ENCODE measurements around the gene PPM1H. TPM values are rescaled to one million over a fixed set of nuclear protein-coding genes. Genes with fewer than 3 reads are reported as not detected.
"Not testable (repeated sequence)": the region's sequence is repeated elsewhere in the genome, so short reads cannot be mapped to it uniquely, and the experiment has no call there.

The PPM1H gene
- total RNA-seq, 5 donors from 2014 or later (not counting 1 experiment from before 2014, with no cell fraction given) = 0.18 to 0.82 (median 0.42) TPM

DNA sequence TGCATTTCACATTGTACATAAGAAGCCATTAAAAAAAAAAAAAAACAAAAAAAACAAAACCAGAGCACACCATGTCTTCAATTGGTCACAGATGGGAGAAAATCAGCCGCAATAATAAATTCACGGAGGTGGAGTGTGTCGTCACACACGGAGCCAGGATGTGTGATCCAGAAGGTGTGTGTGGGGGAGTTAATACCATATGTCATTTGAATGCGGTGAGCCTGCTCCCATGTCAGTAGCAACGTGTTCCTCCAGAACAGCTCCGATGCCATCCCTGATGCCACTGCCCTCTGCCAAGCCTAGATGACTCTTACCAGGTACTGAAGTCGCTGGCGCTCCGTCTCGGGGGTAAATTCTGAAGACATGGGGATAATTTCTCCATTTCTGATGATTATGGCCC lies 197.8 kb downstream of the PPM1H start:
- ATAC-seq (replicated peaks in 1 of 4) (no peak), DNase-seq (no peak)
- Mint-ChIP-seq H3K27ac (no peak overlapping the region), H3K4me1 (peaks cover 0 to 4% (median 0%) of the 10 kb centered on the region in 3 donors), H3K4me3 (no peak overlapping the region), H3K27me3 (no peaks in the 10 kb centered on the region), H3K9me3 (no peaks in the 10 kb centered on the region), H3K36me3 (no peaks in the 10 kb centered on the region)
- no peaks in the 10 kb centered on the region for H3K36me3 ChIP-seq (ENCODE audit: control insufficient read depth in 2 of 2, extremely low read depth in 1 of 2, insufficient read depth in 1 of 2, low read length in 1 of 2)
- ChIA-PET CTCF (no interaction called here), POLR2A (no interaction called here)
- WGBS (ENCODE audit: insufficient coverage) = 90% methylated on average over 5 of the region's 11 CpGs
- no peaks in the 10 kb centered on the region for H3K4me1 ChIP-seq (ENCODE audit: control insufficient read depth in 1 of 2, extremely low read depth in 1 of 2, insufficient read depth in 2 of 2, low read length in 2 of 2)
- H3K4me3 ChIP-seq (ENCODE audit: control insufficient read depth in 1 of 2, extremely low read depth in 1 of 2, low read length in 1 of 2) = no peak overlapping the region
- no peaks in the 10 kb centered on the region for H3K27me3 ChIP-seq (replicated peaks in 1 of 2; ENCODE audit: control insufficient read depth in 2 of 2, extremely low read depth in 1 of 2, insufficient read depth in 2 of 2, low read length in 1 of 2)
- H3K27ac ChIP-seq (ENCODE audit: low read length) = no peak overlapping the region
- no peaks in the 10 kb centered on the region for H3K9me3 ChIP-seq

DNA sequence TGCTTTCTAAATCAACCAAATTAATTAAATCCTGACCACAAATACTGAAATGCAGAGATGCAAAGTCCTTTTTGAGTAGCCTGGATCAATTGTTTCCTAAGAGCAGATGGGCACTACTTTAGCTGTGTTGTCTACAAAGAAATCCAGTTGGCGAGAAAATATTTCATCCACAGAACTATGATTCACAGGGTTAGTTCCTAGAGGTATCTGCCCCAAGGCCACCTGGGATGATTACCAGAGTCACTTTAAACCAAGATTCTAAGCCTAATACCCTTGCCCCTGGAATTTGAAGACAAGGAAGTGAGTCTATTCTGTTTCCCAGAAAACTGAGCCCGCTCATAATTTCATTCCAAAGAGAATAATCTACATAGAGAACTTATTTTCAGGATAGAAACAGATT lies 198.4 kb downstream of the PPM1H start:
- no peak overlapping the region for H3K4me3 Mint-ChIP-seq
- H3K9me3 Mint-ChIP-seq = no peaks in the 10 kb centered on the region
- Histone ChIP-seq H3K27ac (ENCODE audit: low read length) (no peak overlapping the region), H3K9me3 (no peaks in the 10 kb centered on the region), H3K4me1 (ENCODE audit: control insufficient read depth in 1 of 2, extremely low read depth in 1 of 2, insufficient read depth in 2 of 2, low read length in 2 of 2) (no peaks in the 10 kb centered on the region), H3K36me3 (ENCODE audit: control insufficient read depth in 2 of 2, extremely low read depth in 1 of 2, insufficient read depth in 1 of 2, low read length in 1 of 2) (no peaks in the 10 kb centered on the region), H3K27me3 (replicated peaks in 1 of 2; ENCODE audit: control insufficient read depth in 2 of 2, extremely low read depth in 1 of 2, insufficient read depth in 2 of 2, low read length in 1 of 2) (no peaks in the 10 kb centered on the region), H3K4me3 (ENCODE audit: control insufficient read depth in 1 of 2, extremely low read depth in 1 of 2, low read length in 1 of 2) (no peak overlapping the region)
- H3K27me3 Mint-ChIP-seq = no peaks in the 10 kb centered on the region
- POLR2A ChIA-PET = no interaction called here
- DNase-seq (no peak), ATAC-seq (replicated peaks in 1 of 4) (no peak)
- H3K27ac Mint-ChIP-seq = no peak overlapping the region
- no peaks in the 10 kb centered on the region for H3K36me3 Mint-ChIP-seq
- CTCF ChIA-PET = no interaction called here
- peaks cover 0 to 4% (median 0%) of the 10 kb centered on the region in 3 donors for H3K4me1 Mint-ChIP-seq
- WGBS (ENCODE audit: insufficient coverage) = no CpG with 5 or more reads among the region's 2 CpGs

DNA sequence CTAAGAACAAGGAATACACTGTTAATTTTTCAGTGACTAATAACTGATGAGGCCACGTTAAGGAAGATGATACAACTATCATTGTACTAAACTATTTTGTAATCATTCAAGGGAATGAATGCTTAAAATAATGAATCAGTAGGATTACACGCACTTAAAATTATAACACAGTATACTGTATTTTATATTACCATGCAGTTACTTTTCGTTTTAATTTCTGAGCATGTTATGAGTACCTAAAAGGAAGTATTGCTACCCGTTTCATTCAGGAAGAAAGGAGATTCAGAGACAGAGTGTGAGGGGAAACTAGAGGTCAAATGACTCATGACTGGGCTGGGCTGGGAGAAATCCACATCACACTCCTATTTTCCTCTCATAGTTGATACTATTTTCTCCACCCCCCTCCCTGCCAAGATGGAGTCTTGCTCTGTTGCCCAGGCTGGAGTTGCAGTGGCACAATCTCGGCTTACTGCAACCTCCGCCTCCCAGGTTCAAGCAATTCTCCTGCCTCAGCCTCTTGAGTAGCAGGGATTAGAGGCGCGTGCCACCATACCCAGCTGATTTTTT lies 202.0 kb downstream of the PPM1H start:
- peaks cover 0 to 6% of the 10 kb centered on the region in 2 donors for H3K27me3 Mint-ChIP-seq
- Histone ChIP-seq H3K27ac (ENCODE audit: low read length) (no peak overlapping the region), H3K27me3 (replicated peaks in 1 of 2; ENCODE audit: control insufficient read depth in 2 of 2, extremely low read depth in 1 of 2, insufficient read depth in 2 of 2, low read length in 1 of 2) (no peaks in the 10 kb centered on the region), H3K36me3 (ENCODE audit: control insufficient read depth in 2 of 2, extremely low read depth in 1 of 2, insufficient read depth in 1 of 2, low read length in 1 of 2) (no peaks in the 10 kb centered on the region), H3K4me1 (ENCODE audit: control insufficient read depth in 1 of 2, extremely low read depth in 1 of 2, insufficient read depth in 2 of 2, low read length in 2 of 2) (no peaks in the 10 kb centered on the region), H3K9me3 (no peaks in the 10 kb centered on the region), H3K4me3 (ENCODE audit: control insufficient read depth in 1 of 2, extremely low read depth in 1 of 2, low read length in 1 of 2) (no peak overlapping the region)
- ATAC-seq (replicated peaks in 1 of 4) (no peak), DNase-seq (no peak)
- ChIA-PET POLR2A (no interaction called here), CTCF (no interaction called here)
- 100% methylated on average over 1 of the region's 8 CpGs for WGBS (ENCODE audit: insufficient coverage)
- no peaks in the 10 kb centered on the region for H3K9me3 Mint-ChIP-seq
- no peak overlapping the region for H3K4me3 Mint-ChIP-seq
- no peaks in the 10 kb centered on the region for H3K4me1 Mint-ChIP-seq
- H3K27ac Mint-ChIP-seq = no peak overlapping the region
- H3K36me3 Mint-ChIP-seq = no peaks in the 10 kb centered on the region

DNA sequence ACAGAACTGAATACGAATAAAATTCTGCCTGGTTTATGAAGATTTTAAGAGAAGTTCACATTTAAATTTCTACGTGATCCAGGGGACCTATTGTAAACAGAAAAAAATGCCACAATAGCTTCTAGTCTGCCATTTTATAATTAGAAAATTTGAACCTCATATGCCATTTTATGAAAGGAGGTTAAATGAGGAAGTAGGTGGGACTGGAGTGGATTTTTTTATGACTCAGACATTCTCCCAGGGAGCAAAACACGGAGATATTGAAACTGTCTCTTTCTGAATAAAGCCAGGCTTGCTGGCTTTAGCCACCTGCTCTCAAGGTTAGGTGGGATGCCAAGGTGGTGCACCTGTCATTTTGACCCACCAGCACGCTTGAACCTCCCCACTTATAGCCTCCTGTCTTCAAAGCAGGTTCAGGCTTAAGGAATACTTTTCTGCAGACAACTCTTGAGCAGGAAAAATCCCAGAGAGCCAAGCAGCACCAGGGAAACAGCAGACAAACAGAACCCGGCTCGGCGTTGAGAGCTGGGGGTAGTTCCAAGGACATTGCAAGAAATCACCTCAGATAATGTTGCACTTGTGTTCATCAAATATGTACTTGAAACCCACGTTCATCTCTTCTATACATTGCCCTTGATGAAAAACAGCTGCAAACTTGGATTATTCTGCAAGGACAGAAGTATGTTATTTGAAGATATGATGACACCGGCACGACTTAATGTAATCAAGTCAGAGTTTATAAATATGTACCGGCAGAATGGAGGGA lies 203.7 kb downstream of the PPM1H start:
- DNase-seq (no peak), ATAC-seq (replicated peaks in 1 of 4) (no peak)
- WGBS (ENCODE audit: insufficient coverage) = 66% methylated on average over 5 of the region's 11 CpGs
- H3K4me1 Mint-ChIP-seq = no peaks in the 10 kb centered on the region
- H3K27ac Mint-ChIP-seq = no peak overlapping the region
- H3K4me3 ChIP-seq (ENCODE audit: control insufficient read depth in 1 of 2, extremely low read depth in 1 of 2, low read length in 1 of 2) = no peak overlapping the region
- CTCF ChIA-PET = no interaction called here
- no peaks in the 10 kb centered on the region for H3K36me3 Mint-ChIP-seq
- H3K4me3 Mint-ChIP-seq = no peak overlapping the region
- H3K4me1 ChIP-seq (ENCODE audit: control insufficient read depth in 1 of 2, extremely low read depth in 1 of 2, insufficient read depth in 2 of 2, low read length in 2 of 2) = no peaks in the 10 kb centered on the region
- H3K27me3 ChIP-seq (replicated peaks in 1 of 2; ENCODE audit: control insufficient read depth in 2 of 2, extremely low read depth in 1 of 2, insufficient read depth in 2 of 2, low read length in 1 of 2) = no peaks in the 10 kb centered on the region
- H3K9me3 Mint-ChIP-seq = no peaks in the 10 kb centered on the region
- POLR2A ChIA-PET = no interaction called here
- H3K27ac ChIP-seq (ENCODE audit: low read length) = no peak overlapping the region
- no peaks in the 10 kb centered on the region for H3K9me3 ChIP-seq
- H3K27me3 Mint-ChIP-seq = peaks cover 0 to 6% of the 10 kb centered on the region in 2 donors
- no peaks in the 10 kb centered on the region for H3K36me3 ChIP-seq (ENCODE audit: control insufficient read depth in 2 of 2, extremely low read depth in 1 of 2, insufficient read depth in 1 of 2, low read length in 1 of 2)

DNA sequence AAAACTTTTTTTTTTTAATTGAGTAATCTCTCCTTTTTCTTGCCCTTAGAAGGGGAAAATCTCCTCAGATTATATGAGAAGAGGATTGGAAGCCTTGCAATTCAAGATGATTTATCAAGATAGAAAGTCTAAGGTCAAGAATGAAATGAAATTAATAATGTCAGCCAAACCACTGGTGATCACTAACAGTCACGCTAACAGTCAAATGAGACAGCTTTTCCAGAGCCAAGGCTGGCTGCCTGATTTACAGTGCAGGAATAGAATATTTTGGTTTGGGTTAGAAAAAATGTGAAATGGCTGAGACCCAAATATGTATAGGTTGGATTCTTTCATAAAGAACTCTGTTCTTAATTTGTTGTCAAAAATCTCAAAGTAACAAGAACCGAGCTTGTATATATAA lies 204.3 kb downstream of the PPM1H start:
- ATAC-seq (replicated peaks in 1 of 4) (no peak), DNase-seq (no peak)
- no peaks in the 10 kb centered on the region for H3K27me3 ChIP-seq (replicated peaks in 1 of 2; ENCODE audit: control insufficient read depth in 2 of 2, extremely low read depth in 1 of 2, insufficient read depth in 2 of 2, low read length in 1 of 2)
- no peaks in the 10 kb centered on the region for H3K36me3 ChIP-seq (ENCODE audit: control insufficient read depth in 2 of 2, extremely low read depth in 1 of 2, insufficient read depth in 1 of 2, low read length in 1 of 2)
- Mint-ChIP-seq H3K9me3 (no peaks in the 10 kb centered on the region), H3K4me3 (no peak overlapping the region), H3K4me1 (no peaks in the 10 kb centered on the region), H3K27ac (no peak overlapping the region), H3K36me3 (no peaks in the 10 kb centered on the region), H3K27me3 (peaks cover 0 to 6% of the 10 kb centered on the region in 2 donors)
- no peak overlapping the region for H3K4me3 ChIP-seq (ENCODE audit: control insufficient read depth in 1 of 2, extremely low read depth in 1 of 2, low read length in 1 of 2)
- POLR2A ChIA-PET = no interaction called here
- H3K9me3 ChIP-seq = no peaks in the 10 kb centered on the region
- no CpG with 5 or more reads among the region's 2 CpGs for WGBS (ENCODE audit: insufficient coverage)
- H3K27ac ChIP-seq (ENCODE audit: low read length) = no peak overlapping the region
- no peaks in the 10 kb centered on the region for H3K4me1 ChIP-seq (ENCODE audit: control insufficient read depth in 1 of 2, extremely low read depth in 1 of 2, insufficient read depth in 2 of 2, low read length in 2 of 2)
- CTCF ChIA-PET = no interaction called here

DNA sequence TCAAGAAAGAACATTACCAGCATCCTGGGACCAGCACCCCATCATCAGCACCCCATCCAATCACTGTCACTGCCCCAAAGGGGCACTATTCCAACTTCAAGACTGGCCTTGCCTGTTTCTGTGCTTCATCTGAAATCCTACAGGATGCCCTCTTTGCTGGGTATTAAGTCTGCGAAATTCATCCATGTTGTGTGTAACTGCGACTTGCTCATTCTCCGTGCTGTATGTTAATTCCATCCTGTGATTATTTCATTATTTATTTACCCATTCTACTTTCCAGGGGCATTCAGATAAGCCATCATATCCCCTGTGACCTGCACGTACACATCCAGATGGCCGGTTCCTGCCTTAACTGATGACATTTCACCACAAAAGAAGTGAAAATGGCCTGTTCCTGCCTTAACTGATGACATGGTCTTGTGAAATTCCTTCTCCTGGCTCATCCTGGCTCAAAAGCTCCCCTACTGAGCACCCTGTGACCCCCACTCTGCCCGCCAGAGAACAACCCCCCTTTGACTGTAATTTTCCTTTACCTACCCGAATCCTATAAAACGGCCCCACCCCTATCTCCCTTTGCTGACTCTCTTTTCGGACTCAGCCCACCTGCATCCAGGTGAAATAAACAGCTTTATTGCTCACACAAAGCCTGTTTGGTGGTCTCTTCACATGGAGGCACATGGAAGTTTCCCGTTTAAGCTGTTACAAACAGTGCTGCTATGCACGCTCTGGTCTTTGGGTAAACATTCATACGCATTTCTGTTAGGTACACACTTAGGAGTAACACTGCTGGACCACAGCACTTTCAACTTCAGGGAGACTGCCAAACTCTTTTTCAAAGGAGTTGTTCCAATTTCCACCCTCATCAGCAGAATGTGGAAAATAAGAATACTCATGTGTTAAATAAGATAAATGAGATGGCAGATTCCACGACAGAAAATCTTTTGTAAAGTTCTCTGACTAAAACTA lies 205.1 kb downstream of the PPM1H start:
- H3K27me3 ChIP-seq (replicated peaks in 1 of 2; ENCODE audit: control insufficient read depth in 2 of 2, extremely low read depth in 1 of 2, insufficient read depth in 2 of 2, low read length in 1 of 2); H3K36me3 Mint-ChIP-seq; H3K36me3 ChIP-seq (ENCODE audit: control insufficient read depth in 2 of 2, extremely low read depth in 1 of 2, insufficient read depth in 1 of 2, low read length in 1 of 2); CTCF ChIA-PET; H3K4me1 ChIP-seq (ENCODE audit: control insufficient read depth in 1 of 2, extremely low read depth in 1 of 2, insufficient read depth in 2 of 2, low read length in 2 of 2); H3K4me3 ChIP-seq (ENCODE audit: control insufficient read depth in 1 of 2, extremely low read depth in 1 of 2, low read length in 1 of 2); H3K27ac Mint-ChIP-seq; H3K4me1 Mint-ChIP-seq; POLR2A ChIA-PET; H3K4me3 Mint-ChIP-seq; H3K27ac ChIP-seq (ENCODE audit: low read length); H3K27me3 Mint-ChIP-seq; ATAC-seq (replicated peaks in 1 of 4); DNase-seq; H3K9me3 Mint-ChIP-seq; H3K9me3 ChIP-seq: not testable (repeated sequence)
- WGBS (ENCODE audit: insufficient coverage) = 88% methylated on average over 7 of the region's 13 CpGs
